Measurements from ENCODE around the gene UCP2.

The UCP2 gene

DNA sequence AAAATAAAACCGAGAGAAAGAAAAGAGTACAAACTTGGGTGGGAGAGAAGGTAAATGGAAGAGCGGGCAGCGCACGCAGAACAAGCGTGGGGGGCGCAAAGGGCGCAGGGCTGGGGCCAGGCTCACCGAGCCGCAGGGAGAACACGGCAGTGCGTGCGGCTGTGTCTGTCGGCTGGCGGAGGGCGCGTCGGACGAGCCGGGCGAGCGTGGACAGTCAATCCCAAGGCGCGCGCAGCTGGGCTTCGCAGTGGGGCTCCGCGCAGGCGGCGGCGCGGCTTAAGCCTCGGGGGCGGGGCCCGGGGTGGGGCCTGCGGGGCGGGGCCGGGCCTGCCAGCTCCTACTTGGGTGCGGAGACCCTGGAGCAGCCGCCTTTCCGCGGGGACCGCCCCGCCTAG lies at the start of gene UCP2:
Gene UCP2, minus strand, starts transcription at position 249 of the 395 bp plus-strand sequence. CDS start 4,465 bp downstream, outside the sequence.
- TF ChIP-seq, protein P1, sequence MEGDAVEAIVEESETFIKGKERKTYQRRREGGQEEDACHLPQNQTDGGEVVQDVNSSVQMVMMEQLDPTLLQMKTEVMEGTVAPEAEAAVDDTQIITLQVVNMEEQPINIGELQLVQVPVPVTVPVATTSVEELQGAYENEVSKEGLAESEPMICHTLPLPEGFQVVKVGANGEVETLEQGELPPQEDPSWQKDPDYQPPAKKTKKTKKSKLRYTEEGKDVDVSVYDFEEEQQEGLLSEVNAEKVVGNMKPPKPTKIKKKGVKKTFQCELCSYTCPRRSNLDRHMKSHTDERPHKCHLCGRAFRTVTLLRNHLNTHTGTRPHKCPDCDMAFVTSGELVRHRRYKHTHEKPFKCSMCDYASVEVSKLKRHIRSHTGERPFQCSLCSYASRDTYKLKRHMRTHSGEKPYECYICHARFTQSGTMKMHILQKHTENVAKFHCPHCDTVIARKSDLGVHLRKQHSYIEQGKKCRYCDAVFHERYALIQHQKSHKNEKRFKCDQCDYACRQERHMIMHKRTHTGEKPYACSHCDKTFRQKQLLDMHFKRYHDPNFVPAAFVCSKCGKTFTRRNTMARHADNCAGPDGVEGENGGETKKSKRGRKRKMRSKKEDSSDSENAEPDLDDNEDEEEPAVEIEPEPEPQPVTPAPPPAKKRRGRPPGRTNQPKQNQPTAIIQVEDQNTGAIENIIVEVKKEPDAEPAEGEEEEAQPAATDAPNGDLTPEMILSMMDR (IDR thresholded peaks at IDR 0.05; ENCODE audit: borderline replicate concordance, insufficient read depth, low read depth, low read length) = no peak
- peak within 1 kb of the TSS; percentile 85 for H3K4me3 ChIP-seq (ENCODE audit: low read depth, low read length)

- H3K4me3 ChIP-seq (ENCODE audit: low read depth, low read length) = no peak overlapping the region
- TF ChIP-seq, protein P1 (IDR thresholded peaks at IDR 0.05; ENCODE audit: borderline replicate concordance, insufficient read depth, low read depth, low read length) = no peak
Measured at GRCh38 chr11:74030723-74031676, 48.4 kb upstream of the UCP2 start.

GRCh38 chr11:74025467-74026166 lies 43.0 kb upstream of the UCP2 start:
- H3K4me3 ChIP-seq (ENCODE audit: low read depth, low read length) = no peak overlapping the region
- TF ChIP-seq, protein P1 (IDR thresholded peaks at IDR 0.05; ENCODE audit: borderline replicate concordance, insufficient read depth, low read depth, low read length) = no peak

DNA sequence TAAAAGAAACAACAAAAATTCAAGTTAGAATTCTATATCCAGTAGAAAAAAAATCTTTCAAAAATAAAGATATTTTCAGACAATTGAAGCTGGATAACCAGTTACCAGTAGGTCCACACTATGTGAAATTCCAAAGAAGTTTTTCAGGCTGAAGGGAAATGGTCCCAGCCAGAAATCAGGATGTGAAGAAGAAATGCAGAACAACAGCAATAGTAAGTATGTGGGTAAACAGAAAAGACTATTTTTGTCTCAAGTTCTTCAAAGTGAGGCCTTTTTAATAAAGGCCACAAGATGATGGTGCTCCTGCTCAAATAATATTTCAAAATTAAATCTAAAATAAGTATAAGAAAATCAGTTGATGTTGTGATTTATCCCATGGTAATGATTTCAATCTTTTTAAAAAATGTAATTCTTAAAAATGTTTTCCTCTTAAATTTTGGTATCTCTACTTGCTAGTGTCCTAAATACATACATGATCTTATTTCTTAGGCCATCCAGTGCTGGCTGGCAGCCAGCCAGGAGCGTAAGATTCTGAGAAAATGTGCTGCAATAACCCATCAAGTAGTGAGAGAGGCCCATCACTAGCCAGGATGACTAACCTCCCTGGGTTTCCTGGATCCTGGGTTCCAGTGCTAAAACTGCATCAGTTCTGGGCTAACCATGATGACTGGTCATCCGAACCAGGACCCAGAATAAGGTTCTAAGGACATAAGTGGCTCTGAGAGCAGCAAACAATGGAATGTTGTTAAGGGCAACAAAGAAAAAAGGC lies 41.8 kb upstream of the UCP2 start:
- no peak overlapping the region for H3K4me3 ChIP-seq (ENCODE audit: low read depth, low read length)
- TF ChIP-seq, protein P1 (IDR thresholded peaks at IDR 0.05; ENCODE audit: borderline replicate concordance, insufficient read depth, low read depth, low read length) = no peak

DNA sequence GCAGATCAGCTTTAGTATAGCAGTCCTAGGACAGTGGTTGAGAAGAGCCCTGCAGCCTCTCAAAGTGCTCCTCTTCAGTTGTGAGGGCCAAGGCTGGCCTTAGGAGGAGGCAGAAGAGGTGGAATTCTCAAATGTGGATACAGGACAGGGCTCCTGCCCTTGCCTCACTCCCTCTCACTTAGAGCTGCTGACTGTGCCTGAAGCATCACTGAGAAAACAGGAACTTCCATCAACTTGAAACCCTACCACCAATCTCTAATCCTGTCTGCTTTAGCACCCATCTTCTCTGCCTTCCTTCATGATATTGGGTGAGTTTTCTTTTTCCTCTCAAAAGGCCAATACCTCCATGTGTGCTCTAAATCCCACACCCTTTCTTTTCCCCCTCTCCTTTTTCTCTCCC lies 40.6 kb upstream of the UCP2 start:
- TF ChIP-seq, protein P1 (IDR thresholded peaks at IDR 0.05; ENCODE audit: borderline replicate concordance, insufficient read depth, low read depth, low read length) = no peak

DNA sequence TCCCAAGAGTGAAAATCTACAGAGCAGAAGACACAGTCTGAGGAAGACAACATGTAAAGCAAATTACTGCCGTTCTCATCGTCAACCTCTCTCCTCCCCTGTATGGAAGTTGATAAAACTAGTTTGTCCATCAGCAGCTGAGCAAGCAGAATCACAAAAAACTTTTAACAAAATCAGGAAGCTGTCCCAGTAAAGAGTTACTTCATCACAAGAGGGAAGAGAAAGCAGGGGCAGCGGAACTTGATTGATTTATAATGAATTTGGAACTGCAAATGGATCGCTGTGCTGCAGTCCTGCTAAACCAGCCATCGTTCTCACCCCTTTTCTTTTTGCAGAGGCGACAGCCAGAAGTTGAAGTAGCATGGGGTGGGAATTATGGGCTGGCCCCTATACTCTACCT lies 39.9 kb upstream of the UCP2 start:
- H3K4me3 ChIP-seq (ENCODE audit: low read depth, low read length) = no peak overlapping the region
- TF ChIP-seq, protein P1 (IDR thresholded peaks at IDR 0.05; ENCODE audit: borderline replicate concordance, insufficient read depth, low read depth, low read length) = no peak

More for the DNA sequence above, 40.6 kb upstream of the UCP2 start:
- no peak overlapping the region for H3K4me3 ChIP-seq (ENCODE audit: low read depth, low read length)
